ENCODE measurements around the gene TMEM63C.
A peak's percentile ranks its signal among the peaks of the same experiment; 100 is the strongest.

TMEM63C gene, protein sequence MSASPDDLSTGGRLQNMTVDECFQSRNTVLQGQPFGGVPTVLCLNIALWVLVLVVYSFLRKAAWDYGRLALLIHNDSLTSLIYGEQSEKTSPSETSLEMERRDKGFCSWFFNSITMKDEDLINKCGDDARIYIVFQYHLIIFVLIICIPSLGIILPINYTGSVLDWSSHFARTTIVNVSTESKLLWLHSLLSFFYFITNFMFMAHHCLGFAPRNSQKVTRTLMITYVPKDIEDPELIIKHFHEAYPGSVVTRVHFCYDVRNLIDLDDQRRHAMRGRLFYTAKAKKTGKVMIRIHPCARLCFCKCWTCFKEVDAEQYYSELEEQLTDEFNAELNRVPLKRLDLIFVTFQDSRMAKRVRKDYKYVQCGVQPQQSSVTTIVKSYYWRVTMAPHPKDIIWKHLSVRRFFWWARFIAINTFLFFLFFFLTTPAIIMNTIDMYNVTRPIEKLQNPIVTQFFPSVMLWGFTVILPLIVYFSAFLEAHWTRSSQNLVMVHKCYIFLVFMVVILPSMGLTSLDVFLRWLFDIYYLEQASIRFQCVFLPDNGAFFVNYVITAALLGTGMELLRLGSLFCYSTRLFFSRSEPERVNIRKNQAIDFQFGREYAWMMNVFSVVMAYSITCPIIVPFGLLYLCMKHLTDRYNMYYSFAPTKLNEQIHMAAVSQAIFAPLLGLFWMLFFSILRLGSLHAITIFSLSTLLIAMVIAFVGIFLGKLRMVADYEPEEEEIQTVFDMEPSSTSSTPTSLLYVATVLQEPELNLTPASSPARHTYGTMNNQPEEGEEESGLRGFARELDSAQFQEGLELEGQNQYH

GRCh38 chr14:77181603-77182437 lies at the start of gene TMEM63C:
Gene TMEM63C (plus strand): TSS chr14:77181798. CDS start chr14:77218814, 37,016 bp downstream.
- peak; percentile 36 to 43 for DNase-seq

GRCh38 chr14:77131871-77132486 lies 49.6 kb upstream of the TMEM63C start:
- no peak for DNase-seq

- DNase-seq = peak in 1 of 2 donors; percentile 54
Measured at GRCh38 chr14:77133720-77134338, 47.8 kb upstream of the TMEM63C start.

GRCh38 chr14:77139022-77139421 lies 42.6 kb upstream of the TMEM63C start:
- DNase-seq = no peak

- peak; percentile 13 to 31 for DNase-seq
Measured at GRCh38 chr14:77139540-77140358, 41.8 kb upstream of the TMEM63C start.

DNA sequence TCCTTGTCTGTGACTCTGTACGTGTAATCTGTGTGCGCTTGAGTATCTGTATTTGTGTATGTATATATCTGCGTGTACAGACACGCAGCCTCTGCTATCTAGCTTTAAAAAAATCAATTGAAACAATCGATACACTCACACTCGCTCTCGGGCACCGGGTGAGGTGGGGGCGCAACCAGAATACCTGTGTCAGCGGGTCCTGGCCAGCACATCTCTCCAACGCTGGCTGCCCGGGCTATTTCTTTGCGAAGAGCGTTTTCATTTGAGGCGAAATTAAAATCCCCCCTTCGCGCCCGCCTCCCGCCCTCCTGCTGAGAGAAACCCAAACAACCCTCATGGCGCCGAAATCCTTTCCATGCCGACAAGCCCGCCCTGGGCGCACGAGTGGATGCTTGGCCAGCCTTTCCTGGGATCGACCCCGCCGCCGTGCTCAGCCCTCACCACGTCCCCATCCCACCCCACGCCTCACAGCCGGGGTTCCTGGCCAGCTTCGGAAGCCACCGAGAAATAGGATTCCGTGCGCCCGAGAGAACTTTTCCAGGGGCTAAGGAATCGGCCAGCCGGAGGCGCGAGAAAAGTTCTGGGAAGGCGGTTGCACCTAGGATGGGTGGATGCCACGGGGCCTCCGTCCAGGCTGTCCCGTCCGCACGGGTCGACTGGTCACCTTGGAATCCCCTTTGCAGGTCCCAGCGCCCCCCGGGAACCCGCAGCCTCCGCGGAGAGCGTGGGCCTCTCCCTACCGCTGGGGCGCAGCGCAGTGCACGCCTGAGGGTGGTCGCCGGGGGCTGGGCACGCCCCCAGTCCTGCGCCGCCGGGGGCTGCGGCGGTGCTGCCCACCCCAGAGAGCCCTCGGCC lies 41.0 kb upstream of the TMEM63C start:
- no peak for DNase-seq

GRCh38 chr14:77141214-77142004 lies 40.2 kb upstream of the TMEM63C start, which contains the start of gene ZDHHC22:
Gene ZDHHC22 (minus strand): TSS chr14:77141791. CDS start chr14:77139738, 2,053 bp downstream.
- DNase-seq = no peak

DNA sequence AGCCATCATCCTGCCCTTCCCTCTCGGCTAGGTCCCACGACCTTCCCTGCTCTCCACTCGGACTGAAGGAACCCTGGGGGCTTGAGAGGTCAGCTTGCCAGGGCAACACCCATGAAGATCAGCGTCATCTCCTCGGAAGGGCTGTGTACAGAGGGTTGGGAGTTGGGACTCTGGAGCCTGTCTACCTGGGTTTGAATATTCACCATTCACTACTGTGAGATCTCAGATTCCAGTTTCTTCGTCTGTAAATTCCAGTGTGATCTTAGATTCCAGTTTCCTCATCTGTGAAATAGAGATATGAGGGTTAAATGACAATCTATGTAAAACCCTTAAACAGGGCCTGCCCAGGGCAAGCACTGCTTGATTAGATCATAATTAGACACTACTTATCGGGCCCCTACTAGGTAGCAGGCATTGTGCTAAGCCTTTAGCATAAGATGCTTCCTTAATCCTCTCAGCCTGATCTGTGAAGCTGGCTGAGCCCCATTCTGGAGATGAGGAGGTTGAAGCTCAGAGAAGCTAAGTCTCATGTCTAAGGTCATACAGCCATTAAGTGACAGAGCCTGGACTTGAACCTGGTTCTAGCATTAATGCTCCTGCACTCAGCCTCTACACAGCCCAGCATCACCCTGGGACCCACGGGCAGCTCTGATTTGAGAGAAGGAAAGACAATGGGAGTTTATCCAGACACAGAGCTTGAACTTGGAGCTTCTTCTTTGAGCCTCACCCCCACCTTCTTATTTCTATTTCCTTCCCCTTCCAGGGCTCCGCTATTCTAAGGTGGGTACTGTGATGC lies 39.4 kb upstream of the TMEM63C start:
- no peak for DNase-seq

DNA sequence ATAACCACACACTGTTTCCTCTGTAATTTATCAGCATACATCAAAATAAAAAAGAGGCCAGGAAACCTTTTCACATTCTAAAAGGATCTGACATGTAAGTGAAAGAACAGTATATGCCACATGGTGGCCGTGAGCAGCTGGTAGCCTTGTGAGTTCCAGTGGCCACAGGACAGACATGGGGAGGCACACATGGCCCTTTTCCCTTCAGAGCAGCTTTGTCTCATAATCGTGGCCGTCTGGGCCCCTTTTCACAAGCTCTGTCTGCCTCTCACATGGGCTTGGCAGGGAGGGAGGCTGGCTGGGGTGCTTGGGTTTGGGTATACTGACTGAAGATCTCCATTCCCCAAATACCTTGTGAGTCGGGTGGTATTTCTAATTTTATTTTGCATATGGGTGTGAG lies 38.5 kb upstream of the TMEM63C start:
- no peak for DNase-seq

- no peak for DNase-seq
Measured at GRCh38 chr14:77144412-77145115, 37.0 kb upstream of the TMEM63C start.

DNA sequence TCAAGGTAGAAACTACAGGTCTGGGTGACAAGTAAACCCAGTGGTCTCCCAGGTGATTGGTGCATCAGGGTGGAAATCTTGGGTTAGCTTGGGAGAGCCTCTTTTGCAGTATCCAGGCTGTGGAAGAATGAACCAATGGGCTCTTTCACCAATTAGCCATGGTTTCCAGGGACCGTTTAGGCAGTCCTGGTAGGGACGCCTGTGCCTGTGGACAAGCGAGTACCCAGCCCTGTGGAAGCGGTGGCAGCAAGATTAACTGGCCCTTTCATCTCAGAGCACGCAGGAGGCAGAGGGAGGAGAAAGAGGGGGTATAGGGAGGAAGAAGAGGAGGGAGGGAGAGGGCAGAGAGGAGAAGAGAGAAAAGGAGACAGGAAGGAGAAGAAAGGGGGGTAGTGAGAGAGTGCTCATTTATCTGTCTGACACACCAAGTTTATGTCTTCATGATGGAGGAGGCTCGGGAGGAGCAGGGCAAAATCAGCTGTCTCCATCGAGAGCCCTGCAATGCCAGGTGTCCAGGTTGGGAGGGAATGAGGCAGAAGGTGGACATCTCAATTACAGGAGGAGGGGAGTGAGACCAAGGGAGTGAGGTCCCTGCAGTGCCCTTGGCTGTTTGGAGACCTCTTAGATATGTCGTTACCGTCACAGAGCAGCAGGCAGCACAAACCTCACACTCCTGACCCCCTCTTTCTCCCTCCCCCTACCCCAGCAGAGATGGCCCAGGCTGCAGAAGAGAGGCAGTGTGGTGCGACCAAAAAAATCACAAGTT lies 35.4 kb upstream of the TMEM63C start:
- DNase-seq = no peak

DNA sequence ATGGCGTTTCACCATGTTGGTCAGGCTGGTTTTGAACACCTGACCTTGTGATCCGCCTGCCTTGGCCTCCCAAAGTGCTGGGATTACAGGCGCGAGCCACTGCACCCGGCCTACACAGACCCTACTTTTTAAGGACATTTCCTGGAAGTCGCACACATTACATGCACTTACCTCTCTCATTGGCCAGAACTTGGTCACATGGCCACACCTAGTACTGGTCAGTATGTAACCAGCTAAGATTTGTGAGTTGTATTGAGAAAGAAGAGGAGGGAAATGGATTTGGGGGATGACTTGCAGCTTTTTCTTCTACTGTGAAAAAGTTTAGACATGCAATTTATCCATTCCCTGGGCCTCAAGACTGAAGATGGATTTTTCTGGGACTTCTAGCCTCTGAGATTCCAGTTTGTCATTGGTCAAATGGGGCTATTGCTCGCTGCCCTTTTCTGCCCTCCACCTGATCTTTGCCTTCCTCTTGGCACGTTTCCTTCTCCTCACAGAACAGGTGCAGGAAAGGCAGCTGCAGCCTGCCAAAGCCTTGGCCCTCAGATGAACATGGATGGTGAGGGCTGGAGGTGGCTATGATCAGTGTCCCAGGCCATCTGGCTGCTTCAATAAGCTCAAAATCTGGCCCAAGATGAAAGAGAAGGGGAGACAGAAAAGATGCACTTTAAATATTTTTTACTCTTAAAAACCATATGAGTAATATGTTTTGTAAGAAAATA lies 32.9 kb upstream of the TMEM63C start:
- no peak for DNase-seq

DNA sequence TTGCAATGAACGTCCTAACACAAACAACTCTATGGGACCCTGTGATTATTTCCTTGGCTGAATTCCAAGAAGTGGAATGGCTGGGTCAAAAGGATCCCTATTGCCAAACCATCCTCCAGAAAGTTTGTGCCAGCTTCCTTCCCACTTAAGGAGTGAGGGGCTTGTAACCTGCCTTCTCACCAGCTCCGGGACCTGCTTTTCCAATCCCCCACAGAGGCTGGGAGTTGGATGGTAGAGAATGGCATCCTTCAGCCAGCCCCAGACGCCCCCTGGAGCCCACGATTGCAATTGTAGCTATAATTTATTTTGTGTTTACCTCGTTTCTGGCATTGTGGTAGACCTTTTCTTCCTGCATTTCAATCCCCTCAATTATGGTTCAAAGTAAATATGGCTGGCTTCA lies 30.4 kb upstream of the TMEM63C start:
- DNase-seq = no peak

GRCh38 chr14:77151918-77152588 lies 29.5 kb upstream of the TMEM63C start:
- no peak for DNase-seq

- no peak for DNase-seq
Measured at GRCh38 chr14:77153802-77154201, 27.8 kb upstream of the TMEM63C start.

DNA sequence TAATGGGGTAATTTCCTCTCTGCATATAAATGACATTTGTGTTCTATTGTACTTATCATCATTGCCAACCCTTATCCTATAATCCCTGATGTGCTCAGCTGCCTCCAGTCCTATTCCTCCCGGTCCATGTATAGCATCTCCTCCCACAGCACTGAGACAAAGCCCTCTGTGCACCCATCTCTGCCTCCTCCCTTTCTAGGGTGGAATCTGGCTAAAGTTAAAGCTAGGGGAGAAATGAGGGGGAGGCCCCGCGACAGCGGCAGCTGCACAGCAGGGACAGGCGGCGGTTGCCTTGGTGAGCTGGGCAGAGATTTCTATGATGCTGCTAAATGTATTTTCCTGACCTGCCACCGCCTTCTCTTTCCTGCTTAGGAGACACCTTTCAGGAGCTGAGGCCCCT lies 27.2 kb upstream of the TMEM63C start:
- DNase-seq = no peak
